Brain microvascular endothelial cell (primary cell): ENCODE results near the gene SLC25A21.
"Not testable (repeated sequence)": the region's sequence is repeated elsewhere in the genome, so short reads cannot be mapped to it uniquely, and the experiment has no call there.

Experiments
- DNase-seq: peaks from one replicate; pipeline ENCODE4 v3.0.0-alpha.2; 2020
- H3K27ac ChIP-seq: fragments of 250-450 bp; sonication (Bioruptor Pico); 2 replicates; pipeline ENCODE4 v1.5.1; 2020; ENCODE audit warnings: mild to moderate bottlenecking, moderate library complexity
- H3K27me3 ChIP-seq: fragments of 250-450 bp; sonication (Bioruptor Pico); replicated peaks from 2 replicates; pipeline ENCODE4 v1.5.1; 2020; ENCODE audit warnings: mild to moderate bottlenecking
- H3K36me3 ChIP-seq: fragments of 250-450 bp; sonication (Bioruptor Pico); replicated peaks from 2 replicates; pipeline ENCODE4 v1.5.1; 2020; ENCODE audit warnings: mild to moderate bottlenecking
- H3K4me3 ChIP-seq: 2 replicates; pipeline ENCODE4 v1.5.1; 2011; ENCODE audit warnings: low read depth, mild to moderate bottlenecking, control low read depth, low read length, moderate library complexity
- in situ Hi-C: cut with HindIII; loops from 2 replicates; pipeline ENCODE4 v1.10.0; 2017; ENCODE audit warnings: low sequenced_read_pairs, low pct_ligation_motif_present
- TF ChIP-seq, protein P1 (sequence below): IDR thresholded peaks from 2 replicates; pipeline ENCODE4 v1.5.1; 2011; ENCODE audit warnings: low read depth, mild to moderate bottlenecking, moderate library complexity, low read length, control low read depth, inconsistent platforms; ENCODE audit errors: missing control alignments

The SLC25A21 gene

DNA sequence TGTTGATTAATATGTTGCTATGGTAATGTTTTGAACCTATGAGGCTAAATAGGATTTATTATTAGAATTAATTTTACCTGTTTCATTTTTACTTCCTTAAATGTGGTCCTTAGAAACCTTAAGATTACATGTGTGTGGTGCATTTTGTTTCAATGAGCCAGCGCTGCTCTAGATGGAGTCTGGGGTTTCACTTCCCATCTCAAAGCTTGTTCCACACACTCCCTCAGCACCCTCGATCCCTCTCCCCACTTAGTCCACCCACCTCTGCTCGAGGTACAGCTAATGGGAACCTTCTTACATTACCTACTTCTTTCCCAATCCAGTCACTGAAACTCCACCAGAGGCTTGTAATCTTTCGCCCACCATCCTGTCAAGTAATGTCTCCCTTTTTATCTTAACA is 305.5 kb downstream of the SLC25A21 start:
- no peak overlapping the region for H3K4me3 ChIP-seq
- H3K27ac ChIP-seq, result no peak overlapping the region
- no peak for DNase-seq
- H3K27me3 ChIP-seq, result no peaks in the 10 kb centered on the region
- no peaks in the 10 kb centered on the region for H3K36me3 ChIP-seq
- TF ChIP-seq, protein P1, sequence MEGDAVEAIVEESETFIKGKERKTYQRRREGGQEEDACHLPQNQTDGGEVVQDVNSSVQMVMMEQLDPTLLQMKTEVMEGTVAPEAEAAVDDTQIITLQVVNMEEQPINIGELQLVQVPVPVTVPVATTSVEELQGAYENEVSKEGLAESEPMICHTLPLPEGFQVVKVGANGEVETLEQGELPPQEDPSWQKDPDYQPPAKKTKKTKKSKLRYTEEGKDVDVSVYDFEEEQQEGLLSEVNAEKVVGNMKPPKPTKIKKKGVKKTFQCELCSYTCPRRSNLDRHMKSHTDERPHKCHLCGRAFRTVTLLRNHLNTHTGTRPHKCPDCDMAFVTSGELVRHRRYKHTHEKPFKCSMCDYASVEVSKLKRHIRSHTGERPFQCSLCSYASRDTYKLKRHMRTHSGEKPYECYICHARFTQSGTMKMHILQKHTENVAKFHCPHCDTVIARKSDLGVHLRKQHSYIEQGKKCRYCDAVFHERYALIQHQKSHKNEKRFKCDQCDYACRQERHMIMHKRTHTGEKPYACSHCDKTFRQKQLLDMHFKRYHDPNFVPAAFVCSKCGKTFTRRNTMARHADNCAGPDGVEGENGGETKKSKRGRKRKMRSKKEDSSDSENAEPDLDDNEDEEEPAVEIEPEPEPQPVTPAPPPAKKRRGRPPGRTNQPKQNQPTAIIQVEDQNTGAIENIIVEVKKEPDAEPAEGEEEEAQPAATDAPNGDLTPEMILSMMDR, result no peak
- in situ Hi-C loops, result no loop called here

DNA sequence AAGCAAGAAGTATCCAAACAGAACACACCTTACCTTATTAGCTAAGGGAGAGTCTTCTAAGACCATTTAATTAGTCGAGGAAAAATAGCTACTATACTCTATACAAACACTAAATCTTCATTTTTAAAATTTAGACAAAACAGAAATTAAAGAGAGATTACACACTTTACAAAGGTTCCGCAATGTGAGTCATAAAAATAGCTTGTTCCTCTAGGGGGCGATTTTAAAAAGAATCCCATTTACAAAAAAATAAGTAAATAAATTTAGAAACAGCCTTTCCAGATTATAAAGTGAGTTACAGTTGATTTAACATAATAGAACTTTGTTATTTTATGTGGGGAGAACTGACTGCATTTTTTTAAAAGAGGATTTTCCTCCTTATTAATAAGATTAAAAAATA is 309.1 kb downstream of the SLC25A21 start:
- Histone ChIP-seq H3K4me3 (no peak overlapping the region), H3K36me3 (no peaks in the 10 kb centered on the region), H3K27me3 (no peaks in the 10 kb centered on the region), H3K27ac (no peak overlapping the region)
- in situ Hi-C loops, result no loop called here
- TF ChIP-seq, protein P1, result no peak
- DNase-seq, result no peak

DNA sequence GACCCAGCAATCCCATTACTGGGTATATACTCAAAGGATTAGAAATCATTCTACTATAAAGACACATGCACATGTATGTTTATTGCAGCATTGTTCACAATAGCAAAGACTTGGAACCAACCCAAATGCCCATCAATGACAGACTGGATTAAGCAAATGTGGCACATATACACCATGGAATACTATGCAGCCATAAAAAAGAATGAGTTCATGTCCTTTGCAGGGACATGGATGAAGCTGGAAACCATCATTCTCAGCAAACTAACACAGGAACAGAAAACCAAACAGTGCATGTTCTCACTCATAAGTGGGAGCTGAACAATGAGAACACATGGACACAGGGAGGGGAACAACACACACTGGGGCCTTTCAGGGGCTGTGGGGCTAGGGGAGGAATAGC is 310.2 kb downstream of the SLC25A21 start:
- H3K4me3 ChIP-seq, H3K27me3 ChIP-seq, H3K27ac ChIP-seq, in situ Hi-C loops, H3K36me3 ChIP-seq, DNase-seq: not testable (repeated sequence)

DNA sequence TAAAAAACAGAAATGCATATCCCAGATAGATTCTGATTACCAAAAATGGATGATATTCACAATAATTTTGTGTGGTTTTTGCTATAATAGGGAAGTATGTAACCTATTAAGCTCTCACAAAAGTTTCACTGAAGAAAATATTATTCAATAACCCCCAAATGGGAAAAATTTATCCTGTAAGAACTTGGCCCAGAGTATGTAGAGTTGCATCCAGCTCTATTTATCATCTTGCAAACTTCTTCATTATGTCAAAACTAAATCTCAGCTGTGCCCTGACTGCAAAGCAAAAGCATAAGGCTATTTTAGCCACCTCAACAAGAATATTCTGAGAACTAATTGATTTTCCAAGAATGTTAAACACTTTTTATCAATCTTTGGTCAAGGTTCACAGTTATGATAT is 311.6 kb downstream of the SLC25A21 start:
- TF ChIP-seq, protein P1, result no peak
- DNase-seq, result no peak
- no peaks in the 10 kb centered on the region for H3K27me3 ChIP-seq
- in situ Hi-C loops, result no loop called here
- H3K27ac ChIP-seq, result no peak overlapping the region
- H3K4me3 ChIP-seq, result no peak overlapping the region
- no peaks in the 10 kb centered on the region for H3K36me3 ChIP-seq

DNA sequence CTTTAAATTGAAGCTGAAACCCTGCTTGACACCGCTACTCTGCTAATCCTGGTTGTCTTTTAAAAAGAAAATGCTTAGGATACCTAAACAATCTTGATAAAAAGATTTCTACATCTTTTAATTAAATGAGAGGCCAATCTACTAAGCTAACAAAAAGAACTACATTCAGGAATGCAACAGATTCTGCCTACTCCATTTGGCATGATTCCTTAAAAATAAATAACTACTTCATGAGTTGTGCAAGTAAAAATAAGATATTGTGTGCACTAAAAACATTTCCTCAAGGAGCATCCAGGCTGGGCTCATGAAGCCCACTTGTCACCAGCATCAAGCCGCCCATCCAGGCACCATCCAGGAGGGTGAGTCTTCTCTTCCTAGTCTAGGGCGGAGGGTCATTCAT is 313.3 kb downstream of the SLC25A21 start:
- in situ Hi-C loops, result no loop called here
- Histone ChIP-seq H3K36me3 (no peaks in the 10 kb centered on the region), H3K27ac (no peak overlapping the region), H3K27me3 (no peaks in the 10 kb centered on the region), H3K4me3 (no peak overlapping the region)
- TF ChIP-seq, protein P1, result no peak
- no peak for DNase-seq

DNA sequence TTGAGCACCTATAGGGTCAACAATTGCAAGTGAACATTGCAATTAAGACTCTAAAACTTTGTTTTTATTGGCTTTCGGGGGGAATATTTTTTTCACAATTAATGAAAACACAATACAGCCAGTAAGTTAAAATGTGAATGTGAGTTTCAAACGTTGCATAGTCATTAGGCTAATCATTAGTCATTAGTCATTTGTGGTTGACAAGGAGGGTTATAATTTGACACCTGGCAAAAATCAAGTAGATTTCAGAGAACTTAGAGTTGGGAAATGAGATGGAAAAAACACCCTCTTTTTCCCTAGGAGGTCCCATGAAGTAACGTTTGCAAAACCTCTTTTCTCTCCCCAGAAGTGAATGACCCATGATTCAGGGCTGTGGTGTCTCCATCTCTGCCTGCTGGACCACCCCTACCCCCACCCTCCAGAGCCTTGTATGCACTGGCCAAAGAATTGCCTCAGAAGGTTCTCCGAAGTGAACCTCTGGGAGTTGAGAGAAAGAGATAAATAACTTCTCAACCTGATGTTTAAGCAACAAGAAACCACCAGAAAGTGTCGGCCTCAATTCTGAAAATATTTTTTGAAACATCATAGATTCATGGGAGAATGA is 314.5 kb downstream of the SLC25A21 start:
- no peaks in the 10 kb centered on the region for H3K27me3 ChIP-seq
- H3K4me3 ChIP-seq, result no peak overlapping the region
- DNase-seq, result no peak
- no peaks in the 10 kb centered on the region for H3K36me3 ChIP-seq
- in situ Hi-C loops, result no loop called here
- TF ChIP-seq, protein P1, result no peak
- H3K27ac ChIP-seq, result no peak overlapping the region
